ENCODE results near the gene KIF22.
"Not testable (repeated sequence)": the region's sequence is repeated elsewhere in the genome, so short reads cannot be mapped to it uniquely, and the experiment has no call there.

Gene KIF22

GRCh38 chr16:29784157-29784556, 6.4 kb upstream of the KIF22 start:
- Histone ChIP-seq H3K9ac (ENCODE audit: low read length) (no peak overlapping the region), H2AFZ (ENCODE audit: low read depth, low read length, severe bottlenecking) (no peak overlapping the region), H3K36me3 (ENCODE audit: low read length) (no peaks in the 10 kb centered on the region), H3K4me2 (ENCODE audit: low read depth, low read length, poor library complexity, severe bottlenecking) (no peak overlapping the region), H3K4me3 (ENCODE audit: insufficient read depth, low read length, poor library complexity, severe bottlenecking) (no peak overlapping the region), H4K20me1 (ENCODE audit: low read depth, low read length) (no peaks in the 10 kb centered on the region), H3F3A (ENCODE audit: insufficient read depth) (peaks cover 4% of the 10 kb centered on the region; the same call in 1 of the 2 replicates), H3K27me3 (ENCODE audit: low read length) (no peaks in the 10 kb centered on the region), H3K9me2 (replicated peaks; ENCODE audit: insufficient read depth, low read length) (no peaks in the 10 kb centered on the region), H3K79me2 (ENCODE audit: insufficient read depth, low read length) (no peaks in the 10 kb centered on the region), H3K9me3 (ENCODE audit: insufficient read depth, low read length) (no peaks in the 10 kb centered on the region), H3K27ac (ENCODE audit: low read depth, low read length) (no peak overlapping the region)
- TF ChIP-seq EZH2phosphoT487 (conservative IDR thresholded peaks at IDR 0.05; ENCODE audit: low read length) (no peak), CTCF (IDR thresholded peaks at IDR 0.05; ENCODE audit: insufficient read depth, low read length, poor library complexity, severe bottlenecking) (no peak)

GRCh38 chr16:29784901-29785500, 5.5 kb upstream of the KIF22 start:
- peak overlapping the region; percentile 95 for H2AFZ ChIP-seq (ENCODE audit: low read depth, low read length, severe bottlenecking)
- TF ChIP-seq EZH2phosphoT487 (conservative IDR thresholded peaks at IDR 0.05; ENCODE audit: low read length) = no peak
- TF ChIP-seq CTCF (IDR thresholded peaks at IDR 0.05; ENCODE audit: insufficient read depth, low read length, poor library complexity, severe bottlenecking) = peak; percentile 68
- H3F3A ChIP-seq (ENCODE audit: insufficient read depth) = peaks cover 4% of the 10 kb centered on the region; the same call in 1 of the 2 replicates
- no peak overlapping the region for H3K9ac ChIP-seq (ENCODE audit: low read length)
- no peak overlapping the region for H3K27ac ChIP-seq (ENCODE audit: low read depth, low read length)
- H4K20me1 ChIP-seq (ENCODE audit: low read depth, low read length) = no peaks in the 10 kb centered on the region
- H3K4me3 ChIP-seq (ENCODE audit: insufficient read depth, low read length, poor library complexity, severe bottlenecking) = no peak overlapping the region
- H3K27me3 ChIP-seq (ENCODE audit: low read length) = no peaks in the 10 kb centered on the region
- no peaks in the 10 kb centered on the region for H3K36me3 ChIP-seq (ENCODE audit: low read length)
- H3K9me2 ChIP-seq (replicated peaks; ENCODE audit: insufficient read depth, low read length) = no peaks in the 10 kb centered on the region
- H3K9me3 ChIP-seq (ENCODE audit: insufficient read depth, low read length) = no peaks in the 10 kb centered on the region
- no peaks in the 10 kb centered on the region for H3K79me2 ChIP-seq (ENCODE audit: insufficient read depth, low read length)
- H3K4me2 ChIP-seq (ENCODE audit: low read depth, low read length, poor library complexity, severe bottlenecking) = peak overlapping the region; percentile 29

- H3K79me2 ChIP-seq (ENCODE audit: insufficient read depth, low read length) = peaks cover 16% of the 10 kb centered on the region
- not testable (repeated sequence) for H2AFZ ChIP-seq (ENCODE audit: low read depth, low read length, severe bottlenecking); H3K9ac ChIP-seq (ENCODE audit: low read length); H3K4me2 ChIP-seq (ENCODE audit: low read depth, low read length, poor library complexity, severe bottlenecking); H3F3A ChIP-seq (ENCODE audit: insufficient read depth); H3K9me2 ChIP-seq (replicated peaks; ENCODE audit: insufficient read depth, low read length); H3K9me3 ChIP-seq (ENCODE audit: insufficient read depth, low read length); H3K27ac ChIP-seq (ENCODE audit: low read depth, low read length); H4K20me1 ChIP-seq (ENCODE audit: low read depth, low read length); H3K27me3 ChIP-seq (ENCODE audit: low read length); H3K4me3 ChIP-seq (ENCODE audit: insufficient read depth, low read length, poor library complexity, severe bottlenecking); H3K36me3 ChIP-seq (ENCODE audit: low read length)
Observed at GRCh38 chr16:29787155-29787554, 3.4 kb upstream of the KIF22 start.

GRCh38 chr16:29789775-29790182, 772 bp upstream of the KIF22 start:
- Histone ChIP-seq H3F3A (ENCODE audit: insufficient read depth) (peaks cover 4% of the 10 kb centered on the region; the same call in 1 of the 2 replicates), H3K4me3 (ENCODE audit: insufficient read depth, low read length, poor library complexity, severe bottlenecking) (peak overlapping the region; percentile 67), H3K36me3 (ENCODE audit: low read length) (peaks cover 7% of the 10 kb centered on the region; the same call in 1 of the 2 replicates), H3K27me3 (ENCODE audit: low read length) (no peaks in the 10 kb centered on the region), H4K20me1 (ENCODE audit: low read depth, low read length) (peaks cover 7% of the 10 kb centered on the region; the same call in 1 of the 2 replicates), H3K9me2 (replicated peaks; ENCODE audit: insufficient read depth, low read length) (no peaks in the 10 kb centered on the region), H3K79me2 (ENCODE audit: insufficient read depth, low read length) (peaks cover 42% of the 10 kb centered on the region), H3K27ac (ENCODE audit: low read depth, low read length) (peak overlapping the region; percentile 60), H2AFZ (ENCODE audit: low read depth, low read length, severe bottlenecking) (peak overlapping the region; percentile 84), H3K4me2 (ENCODE audit: low read depth, low read length, poor library complexity, severe bottlenecking) (peak overlapping the region; percentile 71), H3K9me3 (ENCODE audit: insufficient read depth, low read length) (no peaks in the 10 kb centered on the region), H3K9ac (ENCODE audit: low read length) (peak overlapping the region; percentile 99)
- TF ChIP-seq CTCF (IDR thresholded peaks at IDR 0.05; ENCODE audit: insufficient read depth, low read length, poor library complexity, severe bottlenecking) (no peak), EZH2phosphoT487 (conservative IDR thresholded peaks at IDR 0.05; ENCODE audit: low read length) (no peak)

Data from SU-DHL-6 (cell line).